Measurements from ENCODE around the gene AIPL1.

GRCh38 chr17:6425407-6425806 lies 9.5 kb downstream of the AIPL1 start:
- no peak for TF ChIP-seq POLR2A (IDR thresholded peaks at IDR 0.05)
- TF ChIP-seq, protein P1, sequence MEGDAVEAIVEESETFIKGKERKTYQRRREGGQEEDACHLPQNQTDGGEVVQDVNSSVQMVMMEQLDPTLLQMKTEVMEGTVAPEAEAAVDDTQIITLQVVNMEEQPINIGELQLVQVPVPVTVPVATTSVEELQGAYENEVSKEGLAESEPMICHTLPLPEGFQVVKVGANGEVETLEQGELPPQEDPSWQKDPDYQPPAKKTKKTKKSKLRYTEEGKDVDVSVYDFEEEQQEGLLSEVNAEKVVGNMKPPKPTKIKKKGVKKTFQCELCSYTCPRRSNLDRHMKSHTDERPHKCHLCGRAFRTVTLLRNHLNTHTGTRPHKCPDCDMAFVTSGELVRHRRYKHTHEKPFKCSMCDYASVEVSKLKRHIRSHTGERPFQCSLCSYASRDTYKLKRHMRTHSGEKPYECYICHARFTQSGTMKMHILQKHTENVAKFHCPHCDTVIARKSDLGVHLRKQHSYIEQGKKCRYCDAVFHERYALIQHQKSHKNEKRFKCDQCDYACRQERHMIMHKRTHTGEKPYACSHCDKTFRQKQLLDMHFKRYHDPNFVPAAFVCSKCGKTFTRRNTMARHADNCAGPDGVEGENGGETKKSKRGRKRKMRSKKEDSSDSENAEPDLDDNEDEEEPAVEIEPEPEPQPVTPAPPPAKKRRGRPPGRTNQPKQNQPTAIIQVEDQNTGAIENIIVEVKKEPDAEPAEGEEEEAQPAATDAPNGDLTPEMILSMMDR (IDR thresholded peaks at IDR 0.05), result no peak
